Vagina (tissue), 2 donors: Measurements from ENCODE around the gene CIAO3. TPM values are rescaled to one million over a fixed set of nuclear protein-coding genes. Genes with fewer than 3 reads are reported as not detected.
"Not testable (repeated sequence)": the region's sequence is repeated elsewhere in the genome, so short reads cannot be mapped to it uniquely, and the experiment has no call there.

Experiments
- DNase-seq, 2 donors: peaks; one replicate each; pipeline ENCODE4 v3.0.0-alpha.2; 2017; ENCODE audit errors: extremely low spot score in 2 of 2
- H3K27ac ChIP-seq: fragments of 200-600 bp; sonication (generic); one replicate; pipeline ENCODE4 v1.5.1; 2019
- H3K27me3 ChIP-seq: fragments of 200-600 bp; sonication (generic); one replicate; pipeline ENCODE4 v1.5.1; 2019
- H3K36me3 ChIP-seq, 2 donors: fragments of 200-600 bp; sonication (generic); one replicate each; pipeline ENCODE4 v1.5.1; 2017 to 2019
- H3K4me1 ChIP-seq: fragments of 200-600 bp; sonication (generic); one replicate; pipeline ENCODE4 v1.5.1; 2019
- H3K4me3 ChIP-seq, 2 donors: fragments of 200-600 bp; sonication (generic); 1 replicate in 1 of 2; 2 replicates in 1 of 2; pipeline ENCODE4 v1.5.1; 2016 to 2019
- H3K9me3 ChIP-seq: fragments of 200-600 bp; sonication (generic); one replicate; pipeline ENCODE4 v1.5.1; 2019
- POLR2A ChIP-seq, 2 donors: fragments of 450-650 bp; IDR thresholded peaks; one replicate each; pipeline ENCODE4 v1.6.1; 2017; ENCODE audit warnings: antibody characterized with exemption in 2 of 2, mild to moderate bottlenecking in 2 of 2, moderate library complexity in 2 of 2
- POLR2AphosphoS5 ChIP-seq, 2 donors: sonication (generic); formaldehyde crosslinking; IDR thresholded peaks; one replicate each; pipeline ENCODE4 v1.9.0; 2017; ENCODE audit warnings: antibody characterized with exemption in 2 of 2, mild to moderate bottlenecking in 2 of 2, low read depth in 1 of 2; ENCODE audit not compliant: insufficient read depth in 1 of 2
- intact Hi-C: fragments of 100-400 bp; cut with DNase I; formaldehyde crosslinking; loops from one replicate; pipeline ENCODE4 v1.15.1; 2023
- total RNA-seq: library from RNA; depleted of rRNA; stranded (reverse); fragments of >200 nt; gene quantifications from one replicate; pipeline ENCODE4 v1.2.3, GENCODE V29; 2016
- TF ChIP-seq, protein P1 (sequence below), 3 experiments: fragments of 450-650 bp in 2 of 3; fragments of 200-600 bp in 1 of 3; sonication (generic) in 1 of 3; IDR thresholded peaks; one replicate each; pipeline ENCODE4 v1.5.1; 2017 to 2019; ENCODE audit warnings: antibody characterized with exemption in 3 of 3, mild to moderate bottlenecking in 2 of 3, moderate library complexity in 2 of 3

CIAO3 gene
- total RNA-seq, 1 donor from 2014 or later = 32.7 TPM

DNA sequence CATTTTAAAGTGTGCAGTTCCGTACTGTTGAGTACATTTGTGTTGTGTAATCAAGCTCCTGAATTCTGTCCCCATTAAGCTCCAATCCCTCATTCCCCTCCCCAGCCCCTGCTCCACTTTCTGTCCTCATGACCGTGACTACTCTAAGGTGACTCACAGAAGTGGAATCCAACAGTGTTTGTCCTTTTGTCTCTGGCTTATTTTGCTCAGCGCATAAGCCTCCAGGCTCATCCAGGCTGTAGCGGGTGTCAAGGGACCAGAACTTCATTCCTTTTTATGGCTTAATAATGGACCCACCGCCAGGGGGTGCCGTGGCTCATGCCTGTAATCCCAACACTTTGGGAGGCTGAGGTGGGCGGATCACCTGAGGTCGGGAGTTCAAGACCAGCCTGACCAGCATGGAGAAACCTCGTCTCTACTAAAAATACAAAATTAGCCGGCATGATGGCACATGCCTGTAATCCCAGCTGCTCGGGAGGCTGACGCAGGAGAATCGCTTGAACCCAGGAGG, 28.0 kb downstream of the CIAO3 start:
- not testable (repeated sequence) for H3K27ac ChIP-seq

DNA sequence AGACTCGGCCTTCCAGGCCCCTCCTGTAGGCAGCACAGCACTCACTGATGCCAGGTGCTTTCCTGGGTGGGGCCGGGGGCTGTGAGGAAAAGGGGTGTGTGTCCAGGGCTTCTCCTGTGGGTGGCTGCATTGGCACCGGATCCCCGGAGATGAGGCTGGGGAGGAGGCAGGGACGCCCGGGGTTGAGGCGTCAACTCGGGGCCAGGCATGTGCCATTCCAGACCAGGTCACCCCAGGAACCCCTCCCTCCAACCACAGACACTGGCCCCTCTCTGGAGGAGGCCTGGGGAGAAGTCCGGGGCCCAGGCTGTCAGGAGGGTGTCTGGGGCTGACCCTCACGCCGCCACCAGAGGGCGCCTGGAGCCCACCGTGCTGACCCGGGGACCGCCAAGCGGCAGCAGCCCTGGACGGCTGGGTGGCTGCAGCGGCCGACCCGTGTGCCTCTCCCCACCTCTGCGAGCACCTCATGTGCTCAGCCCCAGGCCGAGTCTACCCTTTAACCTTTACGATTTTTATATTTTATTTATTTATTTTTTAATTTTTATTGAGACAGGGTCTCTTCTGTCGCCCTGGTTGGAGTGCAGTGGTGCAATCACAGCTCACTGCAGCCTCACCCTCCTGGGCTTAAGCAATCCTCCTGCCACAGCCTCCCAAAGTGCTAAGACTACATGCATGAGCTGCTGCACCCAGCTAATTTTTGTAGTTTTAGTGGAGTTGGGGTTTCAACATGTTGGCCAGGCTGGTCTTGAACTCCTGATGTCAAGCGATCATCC, 29.1 kb downstream of the CIAO3 start:
- no peak overlapping the region for H3K27ac ChIP-seq
- H3K9me3 ChIP-seq = no peaks in the 10 kb centered on the region
- H3K4me3 ChIP-seq = no peak overlapping the region
- DNase-seq = no peak
- no peaks in the 10 kb centered on the region for H3K36me3 ChIP-seq
- H3K4me1 ChIP-seq = peaks cover 19% of the 10 kb centered on the region
- peaks cover 3% of the 10 kb centered on the region for H3K27me3 ChIP-seq
- intact Hi-C loops = loop anchor here (10.0 kb wide), 1 partner anchor 343 kb away; no protein-coding TSS in a partner anchor
- TF ChIP-seq POLR2A (IDR thresholded peaks at IDR 0.05) (no peak), POLR2AphosphoS5 (IDR thresholded peaks at IDR 0.05; ENCODE audit: insufficient read depth in 1 of 2, low read depth in 1 of 2) (no peak)
- TF ChIP-seq, protein P1, sequence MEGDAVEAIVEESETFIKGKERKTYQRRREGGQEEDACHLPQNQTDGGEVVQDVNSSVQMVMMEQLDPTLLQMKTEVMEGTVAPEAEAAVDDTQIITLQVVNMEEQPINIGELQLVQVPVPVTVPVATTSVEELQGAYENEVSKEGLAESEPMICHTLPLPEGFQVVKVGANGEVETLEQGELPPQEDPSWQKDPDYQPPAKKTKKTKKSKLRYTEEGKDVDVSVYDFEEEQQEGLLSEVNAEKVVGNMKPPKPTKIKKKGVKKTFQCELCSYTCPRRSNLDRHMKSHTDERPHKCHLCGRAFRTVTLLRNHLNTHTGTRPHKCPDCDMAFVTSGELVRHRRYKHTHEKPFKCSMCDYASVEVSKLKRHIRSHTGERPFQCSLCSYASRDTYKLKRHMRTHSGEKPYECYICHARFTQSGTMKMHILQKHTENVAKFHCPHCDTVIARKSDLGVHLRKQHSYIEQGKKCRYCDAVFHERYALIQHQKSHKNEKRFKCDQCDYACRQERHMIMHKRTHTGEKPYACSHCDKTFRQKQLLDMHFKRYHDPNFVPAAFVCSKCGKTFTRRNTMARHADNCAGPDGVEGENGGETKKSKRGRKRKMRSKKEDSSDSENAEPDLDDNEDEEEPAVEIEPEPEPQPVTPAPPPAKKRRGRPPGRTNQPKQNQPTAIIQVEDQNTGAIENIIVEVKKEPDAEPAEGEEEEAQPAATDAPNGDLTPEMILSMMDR (IDR thresholded peaks at IDR 0.05) = peak; percentile 82 to 93 (median 85)

More for the DNA sequence above, 28.0 kb downstream of the CIAO3 start:
- H3K9me3 ChIP-seq, H3K27me3 ChIP-seq, H3K36me3 ChIP-seq, H3K4me3 ChIP-seq, DNase-seq: not testable (repeated sequence)
- intact Hi-C loops = loop anchor here (10.0 kb wide), 1 partner anchor 342 kb away; no protein-coding TSS in a partner anchor
- TF ChIP-seq, protein P1 (IDR thresholded peaks at IDR 0.05) = peak in 1 of 3 experiments; percentile 9
- peaks cover 17% of the 10 kb centered on the region for H3K4me1 ChIP-seq

DNA sequence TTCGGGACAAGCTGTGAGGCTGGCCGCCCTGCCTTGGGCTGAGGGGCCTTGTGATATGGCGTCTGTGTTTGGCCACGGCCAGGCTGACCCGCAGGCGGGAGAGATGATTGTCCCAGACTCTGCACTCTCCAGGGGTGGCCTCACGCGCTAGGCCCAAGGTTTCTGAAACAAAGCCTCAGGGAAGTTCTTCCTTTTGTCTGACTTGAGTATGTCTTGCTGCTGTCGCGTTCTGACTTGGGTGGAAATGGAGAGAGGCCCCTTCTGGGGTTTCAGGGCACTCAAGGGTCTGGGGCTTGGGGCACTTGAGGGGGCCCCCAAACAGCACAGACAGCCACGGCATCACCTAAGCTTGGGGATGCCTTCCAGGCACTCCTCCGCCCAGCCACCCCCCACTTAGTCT, 29.7 kb downstream of the CIAO3 start:
- DNase-seq = no peak
- intact Hi-C loops = loop anchor here (10.0 kb wide), 1 partner anchor 344 kb away; no protein-coding TSS in a partner anchor

DNA sequence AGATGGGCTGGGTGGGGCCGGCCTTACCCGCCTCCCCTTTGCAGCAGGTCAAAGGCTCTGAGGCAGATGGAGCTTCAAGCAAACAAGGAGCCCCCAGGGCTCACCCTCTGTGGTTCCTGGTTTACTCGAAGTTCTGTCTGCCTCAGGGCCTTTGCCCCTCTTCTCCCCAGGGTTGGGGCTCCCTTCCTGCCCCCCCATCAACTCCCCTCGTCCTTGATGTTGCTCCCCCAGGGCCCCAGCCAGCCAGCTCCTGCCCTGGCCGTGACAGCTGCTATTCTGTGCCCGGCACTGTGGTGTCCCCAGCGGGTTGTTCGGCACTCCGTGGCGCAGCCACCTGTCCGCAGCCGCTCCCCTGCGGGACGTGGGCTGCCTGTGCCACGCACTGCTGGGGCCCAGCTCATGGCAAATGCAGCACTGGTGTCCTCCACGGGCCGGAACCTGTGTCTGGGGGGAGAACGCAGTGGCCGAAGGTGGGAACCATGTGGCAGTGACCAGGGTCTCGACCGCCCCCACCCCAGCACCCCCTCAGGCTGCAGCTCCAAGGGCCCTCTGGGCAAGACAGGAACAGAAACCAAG, 30.2 kb downstream of the CIAO3 start:
- intact Hi-C loops = loop anchor here (10.0 kb wide), 1 partner anchor 344 kb away; no protein-coding TSS in a partner anchor
- no peaks in the 10 kb centered on the region for H3K9me3 ChIP-seq
- H3K36me3 ChIP-seq = no peaks in the 10 kb centered on the region
- TF ChIP-seq POLR2A (IDR thresholded peaks at IDR 0.05) (no peak), POLR2AphosphoS5 (IDR thresholded peaks at IDR 0.05; ENCODE audit: insufficient read depth in 1 of 2, low read depth in 1 of 2) (no peak)
- TF ChIP-seq, protein P1 (IDR thresholded peaks at IDR 0.05) = no peak
- no peak for DNase-seq
- no peak overlapping the region for H3K27ac ChIP-seq
- no peak overlapping the region for H3K4me3 ChIP-seq
- H3K27me3 ChIP-seq = peaks cover 9% of the 10 kb centered on the region
- peaks cover 18% of the 10 kb centered on the region for H3K4me1 ChIP-seq

More for the DNA sequence above, 29.7 kb downstream of the CIAO3 start:
- Histone ChIP-seq H3K4me3 (no peak overlapping the region), H3K27me3 (peaks cover 8% of the 10 kb centered on the region), H3K27ac (no peak overlapping the region), H3K36me3 (no peaks in the 10 kb centered on the region), H3K4me1 (peaks cover 20% of the 10 kb centered on the region), H3K9me3 (no peaks in the 10 kb centered on the region)
- TF ChIP-seq, protein P1 (IDR thresholded peaks at IDR 0.05) = no peak
- TF ChIP-seq POLR2AphosphoS5 (IDR thresholded peaks at IDR 0.05; ENCODE audit: insufficient read depth in 1 of 2, low read depth in 1 of 2) = no peak
- TF ChIP-seq POLR2A (IDR thresholded peaks at IDR 0.05) = no peak
